Tongue (tissue), 2 donors: ENCODE data around the gene TET1. TPM values are rescaled to one million over a fixed set of nuclear protein-coding genes. Genes with fewer than 3 reads are reported as not detected.
A peak's percentile ranks its signal among the peaks of the same experiment; 100 is the strongest.
"Not testable (repeated sequence)": the region's sequence is repeated elsewhere in the genome, so short reads cannot be mapped to it uniquely, and the experiment has no call there.

Experiments
- DNase-seq: peaks from one replicate; pipeline ENCODE4 v3.0.0-alpha.2; 2015
- total RNA-seq: library from RNA; depleted of rRNA; stranded (reverse); fragments of >200 nt; gene quantifications from one replicate; pipeline ENCODE4 v1.2.3, GENCODE V29; 2014

The TET1 gene
- total RNA-seq, 1 donor from 2014 or later = 25.8 TPM

DNA sequence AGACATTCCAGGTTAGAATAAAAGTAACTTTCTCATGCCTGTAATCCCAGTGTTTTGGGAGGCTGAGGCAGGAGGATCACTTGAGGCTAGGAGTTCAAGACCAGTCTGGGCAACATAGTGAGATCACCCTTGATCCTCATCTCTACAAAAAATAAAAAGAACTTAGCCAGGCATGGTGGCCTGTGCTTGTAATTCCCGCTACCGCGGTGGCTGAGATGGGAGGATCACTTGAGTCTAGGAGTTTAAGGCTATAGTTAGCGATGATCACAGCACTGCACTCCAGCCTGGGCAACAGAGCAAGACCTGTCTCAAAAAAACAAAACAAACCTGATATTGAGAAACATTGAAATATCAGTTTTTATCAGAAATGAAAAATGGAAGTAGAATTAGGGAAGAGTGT, 4.6 kb downstream of the TET1 start:
- DNase-seq = no peak

DNA sequence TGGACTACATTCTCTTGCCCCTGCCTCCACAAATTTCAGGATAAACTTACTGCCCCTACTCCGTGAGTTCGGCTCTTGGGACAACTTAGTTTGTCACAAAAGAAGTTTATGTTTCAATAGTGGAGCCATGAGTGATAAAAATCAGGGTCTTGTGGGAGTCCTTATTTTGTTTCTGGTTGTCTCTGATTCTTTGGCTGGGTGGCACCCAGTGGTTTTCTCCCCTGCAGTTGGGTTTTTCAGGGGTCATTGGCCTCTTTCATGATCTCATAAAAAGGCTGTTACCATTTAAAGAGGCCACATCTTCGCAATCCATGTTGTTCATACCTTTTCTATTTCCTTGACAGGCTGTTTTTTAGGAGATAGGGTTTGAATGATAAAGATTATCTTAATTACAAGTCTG, 5.5 kb downstream of the TET1 start:
- DNase-seq = no peak

DNA sequence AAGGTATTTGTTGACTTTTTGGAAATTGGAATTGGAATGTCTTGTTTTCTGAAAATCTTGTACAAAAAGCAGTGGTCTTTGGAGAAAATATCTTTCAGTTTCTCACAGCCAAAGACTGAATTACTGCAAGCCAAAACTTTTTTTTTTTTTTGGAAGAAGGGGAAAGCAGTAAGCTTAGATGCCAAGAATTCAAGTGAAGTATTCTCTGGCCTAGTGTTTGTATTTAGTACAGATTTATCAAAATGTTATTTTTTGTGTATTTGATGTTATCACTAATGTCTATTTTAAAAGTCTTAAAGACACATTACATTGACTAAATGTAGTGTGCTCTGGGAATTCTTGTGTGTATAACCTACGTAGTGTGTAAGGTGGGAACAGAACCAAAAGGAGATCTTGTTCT, 6.2 kb downstream of the TET1 start:
- peak; percentile 45 for DNase-seq

DNA sequence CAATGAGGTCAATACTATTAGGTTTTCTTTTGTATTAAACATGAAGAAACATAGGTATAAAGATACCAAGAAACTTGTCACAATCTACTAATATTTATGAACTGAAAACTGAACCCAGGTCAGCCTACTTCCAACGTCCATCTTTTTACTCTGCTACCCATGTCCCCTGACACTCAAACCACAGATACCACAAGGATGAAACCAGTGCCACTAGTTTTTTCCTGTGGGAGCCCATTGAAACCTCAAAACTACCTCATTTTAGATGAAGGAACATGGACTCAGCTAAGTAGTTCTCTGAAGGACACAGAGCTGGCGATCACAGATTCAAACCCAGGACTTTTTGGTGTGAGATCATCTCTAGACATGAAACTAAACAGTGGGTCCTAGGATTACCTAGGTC, 6.8 kb downstream of the TET1 start:
- no peak for DNase-seq

DNA sequence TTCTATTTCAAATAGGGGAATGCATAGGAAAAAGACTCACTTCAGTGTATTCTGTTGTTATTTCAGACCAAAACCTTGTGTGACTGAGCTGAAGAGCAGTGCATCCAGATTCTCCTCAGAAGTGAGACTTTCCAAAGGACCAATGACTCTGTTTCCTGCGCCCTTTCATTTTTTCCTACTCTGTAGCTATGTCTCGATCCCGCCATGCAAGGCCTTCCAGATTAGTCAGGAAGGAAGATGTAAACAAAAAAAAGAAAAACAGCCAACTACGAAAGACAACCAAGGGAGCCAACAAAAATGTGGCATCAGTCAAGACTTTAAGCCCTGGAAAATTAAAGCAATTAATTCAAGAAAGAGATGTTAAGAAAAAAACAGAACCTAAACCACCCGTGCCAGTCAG, 12.0 kb downstream of the TET1 start:
- no peak for DNase-seq

DNA sequence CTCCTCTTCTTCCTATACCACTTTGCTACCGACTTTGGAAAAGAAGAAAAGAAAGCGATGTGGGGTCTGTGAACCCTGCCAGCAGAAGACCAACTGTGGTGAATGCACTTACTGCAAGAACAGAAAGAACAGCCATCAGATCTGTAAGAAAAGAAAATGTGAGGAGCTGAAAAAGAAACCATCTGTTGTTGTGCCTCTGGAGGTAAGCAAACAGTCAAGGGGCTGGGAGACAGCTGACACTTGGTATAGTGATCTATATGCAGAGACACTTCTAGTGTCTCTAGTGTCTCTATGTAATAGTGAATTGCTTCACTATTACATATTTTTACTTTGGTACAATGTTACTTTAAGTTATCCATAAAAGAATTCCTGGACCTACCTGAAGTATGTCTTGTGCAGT, 13.9 kb downstream of the TET1 start:
- DNase-seq = peak; percentile 55

DNA sequence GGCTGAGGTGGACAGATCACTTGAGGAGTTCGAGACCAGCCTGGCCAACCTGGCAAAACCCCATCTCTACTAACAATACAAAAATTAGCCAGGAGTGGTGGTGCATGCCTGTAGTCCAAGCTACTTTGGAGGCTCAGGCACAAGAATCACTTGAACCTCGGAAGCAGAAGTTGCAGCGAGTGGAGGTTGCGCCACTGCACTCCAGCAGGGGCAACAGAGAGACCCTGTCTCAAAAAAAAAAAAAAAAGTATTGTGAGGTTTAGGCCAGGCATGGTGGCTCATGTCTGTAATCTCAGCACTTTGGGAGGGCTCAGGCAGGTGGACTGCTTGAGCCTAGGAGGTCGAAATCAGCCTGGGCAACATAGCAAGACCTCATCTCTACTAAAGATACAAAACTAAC, 16.0 kb downstream of the TET1 start:
- no peak for DNase-seq

DNA sequence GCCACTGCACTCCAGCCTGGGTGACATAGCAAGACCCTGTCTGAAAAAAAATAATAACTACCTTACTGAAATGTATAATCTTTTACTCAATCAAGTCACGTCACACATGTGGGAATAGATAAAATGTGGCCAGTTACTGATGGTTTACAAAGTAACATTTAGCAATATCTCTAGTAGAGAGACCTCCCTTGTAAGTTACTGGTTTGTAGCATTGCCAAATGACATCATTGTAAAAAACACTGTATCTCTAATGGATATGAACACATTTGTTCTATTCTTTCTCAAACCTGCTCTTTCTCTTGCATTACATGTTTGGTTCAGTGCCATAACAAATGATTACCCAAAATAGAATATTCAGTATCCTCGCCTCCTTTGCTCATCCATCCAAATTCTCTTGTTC, 18.8 kb downstream of the TET1 start:
- DNase-seq = peak; percentile 35

DNA sequence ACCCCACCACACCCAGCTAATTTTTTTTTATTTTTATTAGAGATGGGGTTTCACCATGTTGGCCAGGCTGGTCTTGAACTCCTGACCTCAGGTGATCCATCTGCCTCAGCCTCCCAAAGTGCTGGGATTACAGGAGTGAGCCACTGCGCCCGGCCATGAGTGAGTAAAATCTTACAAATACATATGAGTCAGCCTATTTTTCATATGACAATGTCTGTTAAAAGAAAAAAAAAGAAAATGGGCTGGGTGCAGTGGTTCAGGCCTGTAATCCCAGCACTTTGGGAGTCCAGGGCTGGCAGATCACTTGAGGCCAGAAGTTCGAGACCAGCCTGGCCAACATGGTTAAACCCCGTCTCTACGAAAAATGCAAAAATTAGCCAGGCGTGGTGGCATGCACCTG, 24.1 kb downstream of the TET1 start:
- DNase-seq = not testable (repeated sequence)

DNA sequence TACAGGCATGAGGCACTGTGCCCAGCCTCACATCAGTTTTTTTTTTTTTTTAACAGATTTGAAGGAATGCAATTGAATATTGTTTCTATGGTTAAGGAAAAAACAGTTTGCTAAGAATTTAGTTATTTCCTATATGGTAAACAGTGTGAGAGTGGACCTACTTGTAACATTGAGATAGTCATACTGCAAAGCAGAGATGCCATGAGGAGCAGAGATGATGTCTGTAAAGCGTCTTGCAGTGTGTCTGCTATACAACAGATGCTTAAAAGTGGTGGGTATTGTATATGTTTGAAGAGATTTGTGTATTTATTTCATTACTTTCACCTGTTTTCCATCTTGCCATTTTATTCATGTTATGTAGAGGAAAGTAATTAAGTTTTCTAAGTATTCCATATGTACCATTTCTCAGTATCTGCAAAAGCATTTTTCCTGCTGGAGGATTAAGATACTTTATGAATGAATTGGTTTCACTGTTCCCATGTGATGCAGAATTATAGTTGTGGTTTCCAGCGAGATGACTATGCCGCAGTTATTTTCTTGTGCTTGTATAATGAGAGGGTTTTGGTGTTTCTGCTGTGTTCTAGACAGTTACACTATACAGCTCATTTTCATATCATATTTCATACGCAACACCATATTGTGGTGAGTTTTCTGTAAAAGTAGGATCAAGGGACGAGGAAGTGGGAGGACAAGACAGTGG, 26.6 kb downstream of the TET1 start:
- peak; percentile 33 for DNase-seq

DNA sequence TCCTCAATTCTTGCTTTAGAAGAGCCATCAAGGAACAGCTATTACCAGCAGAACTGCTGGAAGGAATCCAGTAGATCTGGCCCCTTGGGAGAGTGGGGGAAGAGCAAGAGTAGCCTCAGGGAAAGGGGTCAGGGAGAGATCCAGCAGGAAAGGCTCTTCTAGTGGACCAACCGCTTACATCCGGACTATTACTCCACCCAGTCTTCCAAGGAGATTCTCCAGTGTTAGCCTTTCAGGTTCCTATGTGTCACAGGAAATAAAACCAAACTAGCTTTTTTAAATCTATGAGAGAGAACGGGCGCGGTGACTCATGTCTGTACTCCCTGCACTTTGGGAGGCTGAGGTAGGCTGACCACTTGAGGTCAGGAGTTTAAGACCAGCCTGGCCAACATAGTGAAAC, 34.3 kb downstream of the TET1 start:
- no peak for DNase-seq

DNA sequence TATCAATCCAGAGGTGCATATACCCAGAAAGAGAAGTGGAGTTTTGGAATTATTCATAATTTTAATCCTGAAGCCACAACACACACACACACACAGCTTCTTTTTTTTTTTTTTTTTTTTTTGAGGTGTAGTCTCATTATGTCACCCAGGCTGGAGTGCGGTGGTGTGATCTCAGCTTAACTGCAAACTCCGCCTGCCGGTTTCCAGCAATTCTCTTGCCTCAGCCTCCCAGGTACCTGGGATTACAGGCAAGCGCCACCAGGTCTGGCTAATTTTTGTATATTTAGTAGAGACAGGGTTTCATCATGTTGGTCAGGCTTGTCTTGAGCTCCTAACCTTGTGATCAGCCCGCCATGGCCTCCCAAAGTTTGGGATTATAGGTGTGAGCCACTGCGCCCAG, 35.4 kb downstream of the TET1 start:
- DNase-seq = no peak

DNA sequence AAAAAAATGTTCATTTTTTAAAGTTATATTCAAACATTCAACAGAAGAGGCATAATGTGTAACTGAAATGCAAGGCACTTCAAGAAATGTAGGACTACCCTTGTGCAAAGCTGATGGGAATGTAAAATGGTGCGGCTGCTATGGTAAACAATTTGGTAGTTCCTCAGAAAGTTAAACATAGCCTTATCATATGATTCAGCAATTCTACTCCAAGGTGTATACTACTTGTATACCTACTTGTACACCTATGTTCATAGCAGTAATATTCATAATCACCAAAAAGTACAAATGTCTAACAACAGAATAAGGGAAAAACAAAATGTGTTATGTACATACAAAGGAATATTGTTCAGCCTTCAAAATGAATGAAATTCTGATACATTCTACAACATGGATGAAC, 37.3 kb downstream of the TET1 start:
- no peak for DNase-seq

DNA sequence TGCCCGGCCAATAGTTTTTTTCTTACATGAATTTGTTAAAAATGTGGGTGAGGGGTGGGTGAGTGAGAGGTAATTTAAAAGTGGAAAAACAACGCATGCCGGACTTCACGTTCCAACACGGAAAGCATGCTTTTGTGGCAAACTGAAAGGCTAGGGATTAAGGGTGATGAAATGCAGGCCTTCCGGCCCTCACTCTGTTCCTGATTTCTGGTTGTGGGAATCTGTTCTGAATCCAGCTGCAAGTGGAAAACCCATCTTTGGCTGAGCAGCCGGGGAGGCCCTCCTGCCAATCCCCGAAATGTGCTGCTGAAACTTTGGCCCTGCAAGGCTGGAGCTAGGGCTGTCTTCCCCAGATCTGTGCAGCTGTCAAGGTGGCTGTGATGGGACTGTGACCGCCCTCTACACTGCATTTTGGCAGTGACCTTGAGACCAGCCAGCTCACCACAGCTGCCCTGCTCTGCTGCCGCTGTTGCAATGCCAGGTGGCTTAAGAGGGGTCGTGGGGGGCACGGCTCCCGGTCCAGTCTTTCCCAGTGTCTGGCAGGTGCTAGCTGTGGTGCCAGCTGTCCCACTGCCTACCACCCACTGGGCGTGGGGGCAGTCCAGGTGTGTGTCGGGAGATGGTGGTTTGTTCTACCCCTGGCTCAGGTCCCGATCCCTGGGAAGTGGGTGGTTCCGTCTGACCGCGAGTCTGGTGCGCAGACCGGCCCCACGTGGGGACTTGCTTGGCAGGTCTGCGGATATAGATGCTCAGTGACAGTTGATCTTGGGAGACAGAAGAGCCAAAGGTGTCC, 39.0 kb downstream of the TET1 start:
- DNase-seq = peak; percentile 94

DNA sequence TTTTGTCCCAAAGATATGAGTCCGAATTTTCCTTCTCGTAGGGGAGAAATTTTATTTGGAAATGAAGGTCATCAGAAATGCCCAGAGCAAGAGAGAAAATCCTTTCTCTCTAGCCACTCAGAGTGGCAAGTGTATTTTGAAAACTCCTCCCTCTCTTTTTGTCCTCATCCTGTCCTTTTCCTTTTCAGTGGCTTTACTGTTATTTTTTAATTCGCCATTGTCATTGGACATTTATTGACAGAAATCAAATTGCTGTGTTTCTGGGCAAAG, 39.6 kb downstream of the TET1 start:
- no peak for DNase-seq

DNA sequence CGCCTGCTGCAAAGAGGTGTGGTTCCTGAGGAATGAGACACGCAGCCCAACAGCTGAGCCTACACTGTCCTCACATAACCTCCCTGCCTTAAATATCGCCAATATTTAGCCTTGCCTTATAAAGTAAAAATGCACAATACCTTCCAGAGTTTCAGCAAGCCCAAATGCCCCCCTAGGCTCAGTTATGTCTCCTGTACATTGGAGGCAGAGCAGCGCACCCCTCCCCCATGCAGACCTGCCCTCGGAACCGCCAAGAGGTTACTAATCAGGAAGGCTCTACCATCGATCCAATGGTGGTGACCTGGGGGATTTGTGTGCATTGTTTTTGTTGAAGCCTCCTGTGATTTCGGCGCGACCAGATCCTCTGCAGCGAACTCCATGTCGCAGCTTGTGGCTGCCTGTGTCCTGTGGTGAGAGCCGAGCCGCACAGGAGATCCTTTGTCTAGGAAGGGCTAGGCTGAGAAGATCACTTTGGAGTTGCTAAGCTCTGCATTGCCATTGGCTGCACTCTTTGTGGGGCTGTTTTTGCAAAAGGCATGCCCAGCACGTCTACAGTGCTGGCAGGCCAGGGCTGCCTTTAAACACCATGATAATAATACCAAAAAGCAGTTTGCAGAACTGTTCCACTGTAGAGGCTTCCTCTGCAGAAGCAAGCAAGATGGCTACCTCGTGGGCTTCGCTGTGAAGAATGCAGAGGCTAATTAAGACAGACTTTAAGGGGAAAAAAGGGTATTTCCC, 40.1 kb downstream of the TET1 start:
- DNase-seq = peak; percentile 96

DNA sequence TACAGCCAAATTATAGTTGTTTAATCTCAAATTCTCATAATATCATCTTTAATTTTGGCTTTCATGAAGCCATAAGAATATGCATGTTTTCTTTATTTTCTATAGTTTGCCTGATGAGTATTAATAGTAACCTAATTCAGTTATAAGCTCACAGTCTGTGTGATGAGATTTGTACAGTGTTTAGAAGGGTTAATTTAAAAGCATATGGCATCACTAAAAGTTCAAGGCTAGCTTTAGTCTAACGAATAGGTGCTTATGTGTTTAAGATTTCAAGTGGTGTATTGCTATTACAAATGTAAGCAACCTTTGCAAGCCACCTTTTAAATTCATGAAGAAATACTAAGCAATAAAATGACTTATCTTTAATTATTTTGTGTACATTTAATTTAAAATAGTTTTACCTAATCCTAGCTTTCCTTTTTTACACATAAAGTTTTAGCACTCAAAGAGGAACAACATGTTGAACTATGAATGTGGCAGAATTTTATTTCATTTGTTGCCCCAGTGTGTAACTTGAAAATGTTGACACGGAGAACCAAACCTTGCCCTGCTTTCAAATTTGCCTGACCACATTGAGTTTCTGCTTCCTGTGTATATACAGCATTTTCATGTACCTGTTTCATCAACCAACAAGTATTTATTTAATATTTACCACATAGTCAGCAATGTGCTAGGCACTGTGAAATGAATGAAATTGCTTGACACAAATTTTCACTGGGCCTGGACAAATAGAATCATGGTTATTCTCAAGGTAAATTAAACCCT, 41.5 kb downstream of the TET1 start:
- DNase-seq = no peak

DNA sequence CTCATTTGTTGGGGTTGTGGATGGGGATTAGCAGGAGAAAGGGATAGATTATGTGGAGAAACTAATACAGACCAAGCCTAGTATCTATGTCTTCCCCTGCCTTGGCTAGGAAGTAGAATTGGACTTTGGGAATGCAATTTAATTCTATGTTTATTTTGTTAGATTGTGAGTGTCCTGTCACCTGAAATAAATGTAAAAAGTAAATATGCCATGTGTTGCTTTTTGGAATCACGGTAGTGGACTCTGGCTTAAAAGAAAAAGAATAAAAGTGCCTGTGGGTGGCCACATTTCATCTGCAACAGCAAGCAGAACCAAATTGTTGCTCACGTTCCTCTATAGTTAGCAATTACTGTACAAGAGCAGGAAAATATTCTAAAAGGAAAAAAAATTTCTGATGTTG, 42.3 kb downstream of the TET1 start:
- DNase-seq = no peak

DNA sequence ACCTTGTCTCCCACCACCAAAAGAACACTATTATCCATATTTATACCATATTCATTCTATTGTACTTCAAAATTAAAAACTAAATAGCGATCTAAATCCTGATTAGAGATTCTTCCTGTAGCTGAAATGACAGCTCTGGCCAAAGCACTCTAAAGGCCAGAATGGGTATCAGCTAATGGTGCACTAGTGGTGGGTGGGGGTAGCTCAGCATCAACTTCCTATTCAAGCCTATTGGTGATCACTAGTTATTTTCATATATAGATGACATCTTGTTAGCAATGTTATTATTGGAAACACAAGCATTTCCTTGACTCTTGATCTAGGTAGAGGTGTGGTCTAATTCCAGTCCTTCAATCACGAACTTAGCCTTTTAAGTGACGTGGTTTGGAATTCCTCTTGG, 43.6 kb downstream of the TET1 start:
- no peak for DNase-seq

DNA sequence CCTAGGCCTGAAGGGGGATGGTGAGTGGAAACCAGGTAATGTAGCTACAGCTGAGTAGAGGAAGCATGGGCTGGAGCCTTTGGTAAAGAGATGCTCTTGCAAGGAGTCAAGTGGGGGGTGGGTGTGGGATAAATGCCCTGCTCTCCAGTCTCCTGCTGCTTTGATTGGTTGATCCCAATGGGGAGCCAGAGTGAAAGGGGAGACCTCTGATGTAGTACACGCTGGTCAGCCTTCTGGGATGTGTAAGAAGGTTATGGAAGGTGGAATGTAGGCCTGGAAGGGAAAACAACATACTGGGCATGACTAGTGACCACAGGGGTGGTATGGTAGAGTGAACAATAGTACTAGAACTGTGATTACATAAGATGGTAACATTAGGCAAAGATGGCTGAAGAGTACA, 44.3 kb downstream of the TET1 start:
- DNase-seq = no peak

DNA sequence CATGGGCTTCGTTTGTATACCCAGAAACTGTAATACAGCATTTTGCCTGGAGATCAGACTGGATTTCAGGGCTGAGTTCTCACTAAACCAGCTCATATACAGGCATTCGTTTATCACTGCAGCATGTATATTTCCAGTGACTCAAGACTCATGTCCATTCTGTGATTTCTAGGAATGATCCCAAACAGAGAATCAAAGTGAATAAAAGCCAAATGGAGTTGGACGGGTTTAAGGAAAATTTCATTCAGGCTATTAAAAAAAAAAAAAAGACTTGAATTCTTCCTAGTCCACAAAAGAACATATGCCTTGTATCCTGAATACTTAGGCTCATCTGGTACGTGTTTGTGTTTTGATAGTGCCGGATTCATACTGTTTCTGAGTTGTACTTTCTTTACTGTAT, 46.8 kb downstream of the TET1 start:
- DNase-seq = peak; percentile 48

DNA sequence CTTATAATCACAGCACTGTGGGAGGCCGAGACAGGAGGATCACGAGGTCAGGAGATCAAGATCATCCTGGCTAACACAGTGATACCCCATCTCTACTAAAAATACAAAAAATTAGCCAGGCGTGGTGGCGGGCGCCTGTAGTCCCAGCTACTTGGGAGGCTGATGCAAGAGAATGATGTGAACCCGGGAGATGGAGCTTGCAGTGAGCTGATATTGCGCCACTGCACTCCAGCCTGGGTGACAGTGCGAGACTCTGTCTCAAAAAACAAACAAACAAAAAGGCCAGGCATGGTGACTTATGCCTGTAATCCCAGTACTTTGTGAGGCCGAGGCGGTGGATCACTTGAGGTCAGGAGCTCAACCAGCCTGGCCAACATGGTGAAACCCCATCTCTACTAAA, 49.9 kb downstream of the TET1 start:
- DNase-seq = not testable (repeated sequence)

DNA sequence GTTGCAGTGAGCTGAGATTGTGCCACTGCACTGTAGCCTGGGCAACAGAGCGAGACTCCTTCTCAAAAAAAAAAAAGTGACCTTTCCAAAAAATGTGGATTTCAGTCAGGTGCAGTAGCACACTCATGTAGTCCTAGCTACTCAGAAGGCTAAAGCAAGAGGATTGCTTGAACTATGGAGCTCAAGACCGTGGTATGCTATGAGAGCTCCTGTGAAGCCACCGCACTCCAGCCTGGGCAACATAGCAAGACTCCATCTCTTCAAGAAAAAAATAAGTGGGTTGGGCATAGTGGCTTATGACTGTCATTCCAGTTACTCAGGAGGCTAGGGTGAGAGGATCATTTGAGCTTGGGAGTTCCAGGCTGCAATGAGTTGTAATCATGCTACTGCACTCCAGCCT, 51.1 kb downstream of the TET1 start:
- no peak for DNase-seq
